Body of pancreas (tissue), 4 donors: ENCODE results near the gene DGLUCY. TPM values are rescaled to one million over a fixed set of nuclear protein-coding genes. Genes with fewer than 3 reads are reported as not detected.
A peak's percentile ranks its signal among the peaks of the same experiment; 100 is the strongest.

ENCODE experiments used
- ATAC-seq: fragments of 150-250 bp; one replicate; pipeline ENCODE4 v1.9.1; 2016
- DNase-seq, 4 donors: peaks; one replicate each; pipeline ENCODE4 v3.0.0-alpha.2; 2019
- H3K27ac ChIP-seq, 4 donors: fragments of 200-600 bp; sonication (generic); 1 replicate in 3 of 4; 2 replicates in 1 of 4; pipeline versions ENCODE4 v1.5.1 to v1.6.1; 2016 to 2019; ENCODE audit warnings: mild to moderate bottlenecking in 1 of 4, mixed read lengths in 1 of 4, moderate library complexity in 1 of 4
- H3K27me3 ChIP-seq, 2 donors: fragments of 200-600 bp; sonication (generic); one replicate each; pipeline ENCODE4 v1.6.0; 2016; ENCODE audit warnings: mild to moderate bottlenecking in 1 of 2
- H3K36me3 ChIP-seq, 2 donors: fragments of 200-600 bp; sonication (generic); replicated peaks in 1 of 2; 2 replicates each; pipeline ENCODE4 v1.5.1; 2016; ENCODE audit warnings: low read depth in 2 of 2; ENCODE audit not compliant: insufficient read depth in 1 of 2
- H3K4me1 ChIP-seq: fragments of 200-600 bp; sonication (generic); one replicate; pipeline ENCODE4 v1.6.0; 2016
- H3K4me3 ChIP-seq, 2 donors: fragments of 200-600 bp; sonication (generic); 1 replicate in 1 of 2; 2 replicates in 1 of 2; pipeline ENCODE4 v1.5.1; 2016 to 2019
- H3K9me3 ChIP-seq, 3 donors: fragments of 200-600 bp; sonication (generic); 1 replicate in 2 of 3; 2 replicates in 1 of 3; pipeline ENCODE4 v1.5.1; 2016
- CTCF ChIP-seq, 7 experiments: fragments of 450-650 bp in 4 of 7; fragments of 200-600 bp in 3 of 7; sonication (generic) in 3 of 7; IDR thresholded peaks; one replicate each; pipeline ENCODE4 v1.5.1; 2016 to 2019; ENCODE audit warnings: antibody characterized with exemption in 7 of 7
- POLR2A ChIP-seq, 3 donors: fragments of 450-650 bp; IDR thresholded peaks; one replicate each; pipeline ENCODE4 v1.6.1; 2016; ENCODE audit warnings: antibody characterized with exemption in 3 of 3, mild to moderate bottlenecking in 2 of 3
- WGBS, 2 donors: methylation state at CpG; one replicate each; pipeline ENCODE4 v1.1.5; 2017; 5-methylcytosine and 5-hydroxymethylcytosine counted together
- intact Hi-C: fragments of 100-400 bp; cut with DNase I; formaldehyde crosslinking; loops from one replicate; pipeline ENCODE4 v1.15.1; 2023
- total RNA-seq, 2 donors: library from RNA; depleted of rRNA; stranded (reverse); fragments of >200 nt; gene quantifications; one replicate each; pipeline ENCODE4 v1.1.0, GENCODE V29; 2016

Gene DGLUCY
- total RNA-seq, 2 donors from 2014 or later, result 30.9 to 77.8 TPM

- TF ChIP-seq CTCF (IDR thresholded peaks at IDR 0.05) (no peak), POLR2A (IDR thresholded peaks at IDR 0.05) (no peak)
These were observed 15.4 kb downstream of the DGLUCY start for GRCh38 chr14:91129261-91129660.

GRCh38 chr14:91135039-91135438 is 21.2 kb downstream of the DGLUCY start:
- Histone ChIP-seq H3K9me3 (no peaks in the 10 kb centered on the region), H3K27me3 (no peaks in the 10 kb centered on the region), H3K4me1 (peaks cover 4% of the 10 kb centered on the region), H3K36me3 (no peaks in the 10 kb centered on the region), H3K4me3 (no peak overlapping the region), H3K27ac (no peak overlapping the region)
- no peak for TF ChIP-seq POLR2A (IDR thresholded peaks at IDR 0.05)
- TF ChIP-seq CTCF (IDR thresholded peaks at IDR 0.05), result no peak
- WGBS, 2 donors, result 87 to 95% methylated on average over 7 of the region's 7 CpGs
- intact Hi-C loops, result no loop called here
- DNase-seq, result no peak
- no peak for ATAC-seq

More at GRCh38 chr14:91129261-91129660, 15.4 kb downstream of the DGLUCY start:
- ATAC-seq (no peak), DNase-seq (no peak)
- Histone ChIP-seq H3K4me1 (peaks cover 21% of the 10 kb centered on the region), H3K27ac (no peak overlapping the region), H3K4me3 (no peak overlapping the region), H3K27me3 (no peaks in the 10 kb centered on the region), H3K36me3 (no peaks in the 10 kb centered on the region), H3K9me3 (no peaks in the 10 kb centered on the region)
- 75 to 85% methylated on average over 2 of the region's 2 CpGs for WGBS, 2 donors
- intact Hi-C loops, result no loop called here

- Histone ChIP-seq H3K4me1 (peaks cover 10% of the 10 kb centered on the region), H3K4me3 (no peak overlapping the region), H3K9me3 (no peaks in the 10 kb centered on the region), H3K27me3 (no peaks in the 10 kb centered on the region), H3K36me3 (no peaks in the 10 kb centered on the region), H3K27ac (no peak overlapping the region)
- DNase-seq, result peak in 3 of 4 donors; percentile 39 to 51 (median 50)
- intact Hi-C loops, result no loop called here
- peak; percentile 68 for ATAC-seq
- TF ChIP-seq POLR2A (IDR thresholded peaks at IDR 0.05) (no peak), CTCF (IDR thresholded peaks at IDR 0.05) (peak; percentile 6 to 72 (median 64))
- WGBS, 2 donors, result 71 to 73% methylated on average over 6 of the region's 6 CpGs
These were observed 24.9 kb downstream of the DGLUCY start for GRCh38 chr14:91138511-91139359.

GRCh38 chr14:91139776-91140175 is 25.9 kb downstream of the DGLUCY start:
- H3K27ac ChIP-seq, result no peak overlapping the region
- intact Hi-C loops, result no loop called here
- ATAC-seq, result no peak
- no peaks in the 10 kb centered on the region for H3K9me3 ChIP-seq
- TF ChIP-seq POLR2A (IDR thresholded peaks at IDR 0.05) (no peak), CTCF (IDR thresholded peaks at IDR 0.05) (no peak)
- H3K4me3 ChIP-seq, result no peak overlapping the region
- H3K36me3 ChIP-seq, result no peaks in the 10 kb centered on the region
- no peak for DNase-seq
- H3K27me3 ChIP-seq, result no peaks in the 10 kb centered on the region
- peaks cover 21% of the 10 kb centered on the region for H3K4me1 ChIP-seq

GRCh38 chr14:91140672-91141071 is 26.8 kb downstream of the DGLUCY start:
- no peaks in the 10 kb centered on the region for H3K36me3 ChIP-seq
- H3K27me3 ChIP-seq, result no peaks in the 10 kb centered on the region
- no peaks in the 10 kb centered on the region for H3K9me3 ChIP-seq
- intact Hi-C loops, result no loop called here
- no peak overlapping the region for H3K27ac ChIP-seq
- no peak overlapping the region for H3K4me3 ChIP-seq
- 78 to 91% methylated on average over 3 of the region's 3 CpGs for WGBS, 2 donors
- no peak for TF ChIP-seq POLR2A (IDR thresholded peaks at IDR 0.05)
- peak in 5 of 7 experiments; percentile 7 to 39 (median 36) for TF ChIP-seq CTCF (IDR thresholded peaks at IDR 0.05)
- peaks cover 21% of the 10 kb centered on the region for H3K4me1 ChIP-seq
- peak in 1 of 4 donors; percentile 26 for DNase-seq
- ATAC-seq, result peak; percentile 35
